PC-3 (cell line): ENCODE results near the gene KCNG2.

Source experiments
- EZH2 ChIP-seq: fragments of 300-600 bp; sonication (generic); IDR thresholded peaks from one replicate; pipeline ENCODE4 v1.6.1; 2017; ENCODE audit warnings: antibody characterized with exemption, mild to moderate bottlenecking, low read length; ENCODE audit not compliant: unreplicated experiment
- EZH2phosphoT487 ChIP-seq: fragments of 300-600 bp; sonication (generic); IDR thresholded peaks from 2 replicates; pipeline ENCODE4 v1.6.1; 2018; ENCODE audit warnings: mild to moderate bottlenecking, antibody characterized with exemption, low read length, borderline replicate concordance

DNA sequence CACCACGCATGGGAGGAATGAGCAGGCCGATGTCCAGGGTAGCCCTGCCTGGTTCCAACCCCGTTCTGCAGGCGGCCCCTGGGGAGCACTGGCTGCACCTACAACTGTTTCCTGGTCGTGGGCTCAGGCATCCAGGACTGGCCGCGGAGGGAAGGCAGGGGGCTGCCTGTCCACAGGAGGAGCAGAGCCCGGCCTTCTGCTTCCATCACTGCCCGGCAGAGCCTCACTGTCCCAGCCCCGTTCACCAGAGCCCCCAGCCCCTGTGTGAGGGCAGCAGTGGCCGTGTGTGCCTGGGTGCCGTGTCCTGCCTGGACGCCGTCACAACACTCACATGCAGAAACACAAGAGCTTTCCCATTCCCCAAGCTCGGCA lies 56.2 kb downstream of the KCNG2 start:
- TF ChIP-seq EZH2phosphoT487, result no peak
- no peak for TF ChIP-seq EZH2
